ENCODE data around the gene PCNX2.

PCNX2 gene

DNA sequence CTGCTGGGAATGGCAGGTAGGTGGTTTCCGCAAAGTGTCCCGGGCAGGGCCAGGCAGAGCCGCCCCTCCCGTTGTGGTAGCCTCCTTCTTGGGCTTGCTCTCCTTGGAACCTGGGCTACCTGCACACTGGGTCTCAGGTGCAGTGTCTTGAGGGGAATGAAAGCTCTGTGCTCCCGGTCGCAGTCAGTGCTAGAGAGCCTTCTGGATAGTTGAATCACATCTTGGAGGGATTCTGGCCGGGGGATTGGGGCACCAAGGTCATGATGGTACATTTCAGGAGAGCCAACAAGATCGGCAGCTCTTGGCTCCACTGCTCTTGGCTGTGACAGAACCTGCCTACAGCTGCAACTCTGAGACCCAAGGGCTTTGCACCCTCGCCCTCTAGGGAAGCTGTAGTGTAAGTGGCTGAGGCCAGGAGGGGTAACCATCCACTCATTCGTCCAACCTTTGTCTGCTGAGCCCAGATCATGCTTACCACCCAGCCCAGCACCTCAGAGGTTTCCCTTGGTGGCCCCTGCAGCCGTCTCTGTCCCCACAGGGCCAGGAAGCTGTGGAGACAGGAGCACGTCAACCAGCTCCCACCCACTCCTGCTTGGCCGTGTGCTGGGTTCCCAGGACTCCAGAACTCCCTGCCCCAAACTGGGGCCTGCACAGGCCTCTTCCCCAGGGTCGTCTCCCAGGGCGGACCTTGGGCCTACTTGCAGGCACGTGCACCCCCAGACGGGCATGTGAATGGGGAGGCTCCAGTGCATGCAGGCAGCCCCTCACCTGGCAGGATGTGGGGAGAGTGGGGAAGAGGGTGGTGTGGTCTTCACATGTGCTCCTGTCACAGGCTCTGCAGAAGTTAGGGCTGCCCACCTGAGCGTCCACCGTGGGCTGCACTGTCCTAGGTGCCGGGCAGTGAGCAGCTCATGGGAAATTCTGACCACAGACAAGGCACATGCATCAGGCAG, 305.1 kb downstream of the PCNX2 start:
- TF ChIP-seq, protein P1, sequence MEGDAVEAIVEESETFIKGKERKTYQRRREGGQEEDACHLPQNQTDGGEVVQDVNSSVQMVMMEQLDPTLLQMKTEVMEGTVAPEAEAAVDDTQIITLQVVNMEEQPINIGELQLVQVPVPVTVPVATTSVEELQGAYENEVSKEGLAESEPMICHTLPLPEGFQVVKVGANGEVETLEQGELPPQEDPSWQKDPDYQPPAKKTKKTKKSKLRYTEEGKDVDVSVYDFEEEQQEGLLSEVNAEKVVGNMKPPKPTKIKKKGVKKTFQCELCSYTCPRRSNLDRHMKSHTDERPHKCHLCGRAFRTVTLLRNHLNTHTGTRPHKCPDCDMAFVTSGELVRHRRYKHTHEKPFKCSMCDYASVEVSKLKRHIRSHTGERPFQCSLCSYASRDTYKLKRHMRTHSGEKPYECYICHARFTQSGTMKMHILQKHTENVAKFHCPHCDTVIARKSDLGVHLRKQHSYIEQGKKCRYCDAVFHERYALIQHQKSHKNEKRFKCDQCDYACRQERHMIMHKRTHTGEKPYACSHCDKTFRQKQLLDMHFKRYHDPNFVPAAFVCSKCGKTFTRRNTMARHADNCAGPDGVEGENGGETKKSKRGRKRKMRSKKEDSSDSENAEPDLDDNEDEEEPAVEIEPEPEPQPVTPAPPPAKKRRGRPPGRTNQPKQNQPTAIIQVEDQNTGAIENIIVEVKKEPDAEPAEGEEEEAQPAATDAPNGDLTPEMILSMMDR (IDR thresholded peaks at IDR 0.05; ENCODE audit: low read length, missing control alignments), result no peak
- no peak overlapping the region for H3K4me3 ChIP-seq (replicated peaks; ENCODE audit: low read depth, low read length)
- DNase-seq (ENCODE audit: low read depth), result no peak

- TF ChIP-seq, protein P1 (IDR thresholded peaks at IDR 0.05; ENCODE audit: low read length, missing control alignments), result no peak
- H3K4me3 ChIP-seq (replicated peaks; ENCODE audit: low read depth, low read length), result no peak overlapping the region
- peak; percentile 45 for DNase-seq (ENCODE audit: low read depth)
Observed at GRCh38 chr1:232988572-232989040, 306.9 kb downstream of the PCNX2 start.

GRCh38 chr1:232987774-232988140, 307.8 kb downstream of the PCNX2 start:
- no peak for DNase-seq (ENCODE audit: low read depth)
- TF ChIP-seq, protein P1 (IDR thresholded peaks at IDR 0.05; ENCODE audit: low read length, missing control alignments), result no peak
- no peak overlapping the region for H3K4me3 ChIP-seq (replicated peaks; ENCODE audit: low read depth, low read length)

DNA sequence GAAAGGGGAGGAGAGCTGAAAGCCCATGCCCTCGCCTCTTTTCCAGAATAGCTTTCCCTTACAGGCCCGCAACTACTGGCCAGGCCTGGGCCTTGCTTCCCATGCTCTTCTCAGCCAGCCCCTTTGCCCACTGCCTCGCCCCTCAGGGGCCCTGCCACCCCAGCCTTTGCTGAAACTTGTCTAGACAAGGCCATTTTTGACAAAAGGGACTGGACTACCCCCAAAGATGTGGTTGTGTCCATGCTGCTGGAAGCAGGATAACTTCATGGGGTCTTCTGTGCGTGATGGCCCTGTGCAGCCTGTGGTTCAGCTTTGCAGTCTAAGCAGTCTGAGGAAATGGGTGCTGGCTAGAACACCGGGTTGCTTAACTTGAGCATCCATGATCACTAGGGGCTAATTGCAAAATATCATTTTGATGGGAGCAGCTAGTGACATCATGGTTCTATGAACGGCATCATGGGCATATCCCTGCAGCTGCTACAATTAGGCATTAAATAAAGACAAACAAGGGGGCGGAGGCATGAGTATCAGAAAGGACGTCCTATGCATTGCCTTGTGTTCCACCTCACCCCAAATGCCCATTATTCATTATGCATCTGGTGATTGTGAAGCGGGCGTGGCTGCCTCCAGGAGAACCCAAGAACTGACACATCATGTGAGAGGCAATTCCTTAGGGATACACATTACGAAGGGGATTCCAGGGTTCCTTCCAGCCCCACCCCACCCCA, 308.3 kb downstream of the PCNX2 start:
- TF ChIP-seq, protein P1 (IDR thresholded peaks at IDR 0.05; ENCODE audit: low read length, missing control alignments), result no peak
- DNase-seq (ENCODE audit: low read depth), result no peak
- no peak overlapping the region for H3K4me3 ChIP-seq (replicated peaks; ENCODE audit: low read depth, low read length)

DNA sequence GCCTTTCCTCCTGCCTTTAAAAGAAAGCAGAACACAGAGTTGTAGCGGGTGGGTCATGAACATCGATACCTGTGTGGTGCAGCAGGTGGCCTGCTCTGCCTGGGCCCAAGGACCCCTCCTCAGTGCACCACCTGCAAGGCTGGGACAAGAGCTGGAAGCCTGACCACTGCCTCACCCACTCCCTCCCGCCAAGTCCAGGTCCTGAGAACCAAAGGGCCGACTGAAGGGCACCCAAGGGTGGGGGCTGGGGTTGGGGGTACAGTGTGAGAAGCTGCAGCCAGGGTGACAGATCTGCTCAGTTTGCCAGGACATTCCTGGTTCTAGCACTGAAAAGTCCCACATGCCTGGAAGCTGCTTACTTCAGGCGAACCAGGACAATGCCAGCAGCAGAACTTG, 309.0 kb downstream of the PCNX2 start:
- TF ChIP-seq, protein P1 (IDR thresholded peaks at IDR 0.05; ENCODE audit: low read length, missing control alignments), result no peak
- H3K4me3 ChIP-seq (replicated peaks; ENCODE audit: low read depth, low read length), result no peak overlapping the region
- DNase-seq (ENCODE audit: low read depth), result no peak

- DNase-seq (ENCODE audit: low read depth), result no peak
- TF ChIP-seq, protein P1 (IDR thresholded peaks at IDR 0.05; ENCODE audit: low read length, missing control alignments), result no peak
- H3K4me3 ChIP-seq (replicated peaks; ENCODE audit: low read depth, low read length), result no peak overlapping the region
Observed at GRCh38 chr1:232985882-232986526, 309.5 kb downstream of the PCNX2 start.
